Measurements from ENCODE around the gene EPGN. TPM values are rescaled to one million over a fixed set of nuclear protein-coding genes. Genes with fewer than 3 reads are reported as not detected.
"Not testable (repeated sequence)": the region's sequence is repeated elsewhere in the genome, so short reads cannot be mapped to it uniquely, and the experiment has no call there.

The EPGN gene
- total and polyA plus RNA-seq, 2 donors from 2014 or later: 1.6 TPM; not detected in 1

GRCh38 chr4:74335341-74336021 lies 27.2 kb downstream of the EPGN start:
- H3K36me3 ChIP-seq (ENCODE audit: control insufficient read depth in 2 of 3, insufficient read depth in 3 of 3, low read length in 3 of 3): no peaks in the 10 kb centered on the region
- no peak overlapping the region for H3K9ac ChIP-seq (ENCODE audit: low read length in 3 of 3)
- DNase-seq (no peak), FAIRE-seq (no peak)
- no peaks in the 10 kb centered on the region for H3K9me3 ChIP-seq (ENCODE audit: control insufficient read depth in 2 of 3, insufficient read depth in 1 of 3, low read length in 3 of 3)
- no peaks in the 10 kb centered on the region for H3K27me3 ChIP-seq (ENCODE audit: control insufficient read depth, insufficient read depth, low read length)
- H3K27ac ChIP-seq (ENCODE audit: low read depth in 2 of 2, low read length in 2 of 2): no peak overlapping the region
- H3K4me1 ChIP-seq (ENCODE audit: control insufficient read depth in 2 of 3, insufficient read depth in 2 of 3, low read depth in 1 of 3, low read length in 3 of 3): no peaks in the 10 kb centered on the region
- no peak for TF ChIP-seq CTCF (IDR thresholded peaks at IDR 0.05; ENCODE audit: borderline replicate concordance, extremely low read depth, insufficient read depth)
- H3K4me3 ChIP-seq (ENCODE audit: low read length in 3 of 3): no peak overlapping the region
- intact Hi-C loops (cut with DNase I): no loop called here

- intact Hi-C loops (cut with DNase I): no loop called here
- H3K27me3 ChIP-seq (ENCODE audit: control insufficient read depth, insufficient read depth, low read length): no peaks in the 10 kb centered on the region
- DNase-seq: no peak
- no peak overlapping the region for H3K27ac ChIP-seq (ENCODE audit: low read depth in 2 of 2, low read length in 2 of 2)
- no peak for FAIRE-seq
- H3K9me3 ChIP-seq (ENCODE audit: control insufficient read depth in 2 of 3, insufficient read depth in 1 of 3, low read length in 3 of 3): peaks cover 0 to 2% (median 0%) of the 10 kb centered on the region in 3 donors
- no peaks in the 10 kb centered on the region for H3K4me1 ChIP-seq (ENCODE audit: control insufficient read depth in 2 of 3, insufficient read depth in 2 of 3, low read depth in 1 of 3, low read length in 3 of 3)
- no peak for TF ChIP-seq CTCF (IDR thresholded peaks at IDR 0.05; ENCODE audit: borderline replicate concordance, extremely low read depth, insufficient read depth)
- no peak overlapping the region for H3K4me3 ChIP-seq (ENCODE audit: low read length in 3 of 3)
- no peak overlapping the region for H3K9ac ChIP-seq (ENCODE audit: low read length in 3 of 3)
- H3K36me3 ChIP-seq (ENCODE audit: control insufficient read depth in 2 of 3, insufficient read depth in 3 of 3, low read length in 3 of 3): no peaks in the 10 kb centered on the region
Measured at GRCh38 chr4:74338792-74339333, 30.6 kb downstream of the EPGN start.

GRCh38 chr4:74339501-74339900 lies 31.2 kb downstream of the EPGN start:
- H3K4me1 ChIP-seq (ENCODE audit: control insufficient read depth in 2 of 3, insufficient read depth in 2 of 3, low read depth in 1 of 3, low read length in 3 of 3): no peaks in the 10 kb centered on the region
- H3K36me3 ChIP-seq (ENCODE audit: control insufficient read depth in 2 of 3, insufficient read depth in 3 of 3, low read length in 3 of 3): no peaks in the 10 kb centered on the region
- H3K27me3 ChIP-seq (ENCODE audit: control insufficient read depth, insufficient read depth, low read length): no peaks in the 10 kb centered on the region
- no peak overlapping the region for H3K4me3 ChIP-seq (ENCODE audit: low read length in 3 of 3)
- FAIRE-seq (no peak), DNase-seq (no peak)
- TF ChIP-seq CTCF (IDR thresholded peaks at IDR 0.05; ENCODE audit: borderline replicate concordance, extremely low read depth, insufficient read depth): no peak
- no peak overlapping the region for H3K27ac ChIP-seq (ENCODE audit: low read depth in 2 of 2, low read length in 2 of 2)
- intact Hi-C loops (cut with DNase I): no loop called here
- H3K9me3 ChIP-seq (ENCODE audit: control insufficient read depth in 2 of 3, insufficient read depth in 1 of 3, low read length in 3 of 3): peaks cover 0 to 8% (median 0%) of the 10 kb centered on the region in 3 donors
- no peak overlapping the region for H3K9ac ChIP-seq (ENCODE audit: low read length in 3 of 3)

- intact Hi-C loops (cut with DNase I); H3K27me3 ChIP-seq (ENCODE audit: control insufficient read depth, insufficient read depth, low read length); H3K4me3 ChIP-seq (ENCODE audit: low read length in 3 of 3); FAIRE-seq; H3K36me3 ChIP-seq (ENCODE audit: control insufficient read depth in 2 of 3, insufficient read depth in 3 of 3, low read length in 3 of 3); H3K27ac ChIP-seq (ENCODE audit: low read depth in 2 of 2, low read length in 2 of 2); H3K9ac ChIP-seq (ENCODE audit: low read length in 3 of 3); H3K9me3 ChIP-seq (ENCODE audit: control insufficient read depth in 2 of 3, insufficient read depth in 1 of 3, low read length in 3 of 3); H3K4me1 ChIP-seq (ENCODE audit: control insufficient read depth in 2 of 3, insufficient read depth in 2 of 3, low read depth in 1 of 3, low read length in 3 of 3); DNase-seq: not testable (repeated sequence)
Measured at GRCh38 chr4:74340421-74340820, 32.2 kb downstream of the EPGN start.
